Ovary (tissue), 10 donors: ENCODE results near the gene SLC27A3. TPM values are rescaled to one million over a fixed set of nuclear protein-coding genes. Genes with fewer than 3 reads are reported as not detected.

Experiments
- DNase-seq, 5 donors: peaks; one replicate each; pipeline ENCODE4 v3.0.0-alpha.2; 2019 to 2020
- H3K27ac ChIP-seq, 2 donors: fragments of 200-600 bp; one replicate each; pipeline versions ENCODE4 v1.5.1 to v1.8.0; 2019 to 2022
- H3K27me3 ChIP-seq: fragments of 200-600 bp; one replicate; pipeline ENCODE4 v1.8.0; 2022
- H3K36me3 ChIP-seq: fragments of 200-600 bp; sonication (generic); one replicate; pipeline ENCODE4 v1.5.1; 2019
- H3K4me1 ChIP-seq: one replicate; pipeline ENCODE4 v1.8.1; 2013; ENCODE audit warnings: mild to moderate bottlenecking, moderate library complexity; ENCODE audit not compliant: insufficient read depth
- H3K4me3 ChIP-seq: fragments of 200-600 bp; sonication (generic); one replicate; pipeline ENCODE4 v1.5.1; 2017
- H3K9me3 ChIP-seq, 2 donors: fragments of 200-600 bp in 1 of 2; sonication (generic) in 1 of 2; one replicate each; pipeline versions ENCODE4 v1.5.1 to v1.8.1; 2013 to 2019; ENCODE audit warnings: mild to moderate bottlenecking in 1 of 2, moderate library complexity in 1 of 2
- EP300 ChIP-seq: sonication (generic); formaldehyde crosslinking; IDR thresholded peaks from one replicate; pipeline ENCODE4 v1.6.1; 2017; ENCODE audit warnings: antibody characterized with exemption
- POLR2A ChIP-seq: fragments of 450-650 bp; IDR thresholded peaks from one replicate; pipeline ENCODE4 v1.6.1; 2017; ENCODE audit warnings: antibody characterized with exemption, mild to moderate bottlenecking, moderate library complexity
- WGBS, 3 donors: extraction: QIAGEN DNeasy Blood & Tissue Kit in 1 of 3; methylation state at CpG; one replicate each; pipeline versions ENCODE4 v1.1.5 to v1.1.7; 2013 to 2017; 5-methylcytosine and 5-hydroxymethylcytosine counted together
- intact Hi-C, 4 donors: fragments of 100-400 bp; cut with DNase I; formaldehyde crosslinking; loops; one replicate each; pipeline versions ENCODE4 v1.11.0 to v1.15.1; 2022 to 2023
- long read RNA-seq, 3 donors: library from polyadenylated mRNA in 2 of 3; unstranded in 2 of 3; transcript quantifications; one replicate each; pipeline ENCODE4 v2.0.0 and lab custom pipeline, GENCODE V29; 2021 to 2026
- polyA plus RNA-seq, 2 donors: library from polyadenylated mRNA; stranded (reverse); fragments of 200-250 nt in 1 of 2; fragments of 350-450 nt in 1 of 2; fragmentation: Illumina TruSeq in 1 of 2; extraction: RNeasy Lipid Tissue Mini Kit (QIAGEN cat#74804) in 1 of 2; gene quantifications; one replicate each; pipeline ENCODE4 v1.2.3, GENCODE V29; 2013 to 2014
- total RNA-seq, 7 donors: library from RNA; depleted of rRNA in 2 of 7; stranded (reverse); fragments of >200 nt in 2 of 7; fragmentation: NEBNext Ultra II Directional in 3 of 7; extraction: Animal tissue kit (Norgen Biotek cat#: 25700) in 3 of 7; gene quantifications; one replicate each; pipeline versions ENCODE4 v1.1.0 to v1.2.4, GENCODE V29; 2016 to 2023
- TF ChIP-seq, protein P1 (sequence below), 3 donors: fragments of 450-650 bp in 2 of 3; fragments of 200-600 bp in 1 of 3; IDR thresholded peaks; one replicate each; pipeline versions ENCODE4 v1.5.1 to v1.8.0; 2016 to 2022; ENCODE audit warnings: antibody characterized with exemption in 3 of 3, mild to moderate bottlenecking in 1 of 3
- donor health status: DM: no; HTN: no; CAD: no; lungs with moderate emphysema.
- donor health status: DM: no; HTN: no; CAD: no.
- donor health status: Bipolar disorder and iron deficiency.
- donor health status: DM: yes; HTN: yes; CAD: no.
- donor health status: DM: no; HTN: no; CAD: no.
- donor health status: DM: yes; HTN: yes; CAD: no.

Gene SLC27A3, protein sequence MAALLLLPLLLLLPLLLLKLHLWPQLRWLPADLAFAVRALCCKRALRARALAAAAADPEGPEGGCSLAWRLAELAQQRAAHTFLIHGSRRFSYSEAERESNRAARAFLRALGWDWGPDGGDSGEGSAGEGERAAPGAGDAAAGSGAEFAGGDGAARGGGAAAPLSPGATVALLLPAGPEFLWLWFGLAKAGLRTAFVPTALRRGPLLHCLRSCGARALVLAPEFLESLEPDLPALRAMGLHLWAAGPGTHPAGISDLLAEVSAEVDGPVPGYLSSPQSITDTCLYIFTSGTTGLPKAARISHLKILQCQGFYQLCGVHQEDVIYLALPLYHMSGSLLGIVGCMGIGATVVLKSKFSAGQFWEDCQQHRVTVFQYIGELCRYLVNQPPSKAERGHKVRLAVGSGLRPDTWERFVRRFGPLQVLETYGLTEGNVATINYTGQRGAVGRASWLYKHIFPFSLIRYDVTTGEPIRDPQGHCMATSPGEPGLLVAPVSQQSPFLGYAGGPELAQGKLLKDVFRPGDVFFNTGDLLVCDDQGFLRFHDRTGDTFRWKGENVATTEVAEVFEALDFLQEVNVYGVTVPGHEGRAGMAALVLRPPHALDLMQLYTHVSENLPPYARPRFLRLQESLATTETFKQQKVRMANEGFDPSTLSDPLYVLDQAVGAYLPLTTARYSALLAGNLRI
- total RNA-seq (10 to 100 TPM in 6 of 7 donors, 1 to 10 TPM in 1; 9.5 to 50.9 (median 31.1) TPM), polyA plus RNA-seq (10 to 100 TPM; 23.2 to 31.5 TPM)
- long read RNA-seq, donor 1, transcript SLC27A3-201 (10 exons, 3,351 nt): major isoform, 15 of 42 reads
- long read RNA-seq, donor 1, partial matches to known transcripts: 5 of 42 reads
- long read RNA-seq, donor 1, other reads (novel, unspliced or antisense): 22 of 42 reads
- long read RNA-seq, donor 2, full-length matches to known transcripts: 12 of 12 reads
- long read RNA-seq, donor 2, partial matches to known transcripts: 0 of 12 reads
- long read RNA-seq, donor 2, other reads (novel, unspliced or antisense): 0 of 12 reads
- long read RNA-seq, donor 3, transcript SLC27A3-201 (10 exons, 3,351 nt): major isoform, 68 of 99 reads
- long read RNA-seq, donor 3, partial matches to known transcripts: 5 of 99 reads
- long read RNA-seq, donor 3, other reads (novel, unspliced or antisense): 26 of 99 reads

DNA sequence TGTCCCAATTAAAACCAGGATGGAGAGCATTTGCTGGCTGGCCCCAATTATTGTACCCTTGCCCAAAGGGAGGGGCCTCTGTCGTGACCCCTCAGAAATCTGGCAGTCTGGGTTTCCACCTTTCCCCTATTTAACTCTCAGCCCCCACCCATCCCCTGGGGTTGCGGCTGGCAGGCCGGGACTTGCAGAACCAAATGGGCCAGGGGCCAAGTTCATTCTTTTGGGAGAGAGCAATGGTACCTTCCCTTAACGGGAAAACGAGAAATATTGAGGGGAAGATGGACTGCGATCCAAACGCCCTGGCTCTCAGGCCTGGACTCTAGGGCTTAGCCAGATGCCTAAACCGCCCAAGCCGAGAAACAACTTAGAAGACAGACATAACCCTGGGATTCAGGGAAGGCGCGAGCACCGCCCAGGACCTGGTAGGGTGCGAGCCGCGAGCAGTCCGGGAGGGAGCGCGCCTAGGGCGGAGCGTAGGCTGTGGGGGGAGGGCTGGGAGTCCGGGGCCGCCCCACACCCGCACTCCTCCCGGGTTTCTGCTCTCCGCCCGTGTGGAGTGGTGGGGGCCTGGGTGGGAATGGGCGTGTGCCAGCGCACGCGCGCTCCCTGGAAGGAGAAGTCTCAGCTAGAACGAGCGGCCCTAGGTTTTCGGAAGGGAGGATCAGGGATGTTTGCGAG lies at the start of gene SLC27A3:
Gene SLC27A3, plus strand, starts transcription at position 628 of the 678 bp plus-strand sequence. CDS start 91 bp downstream, outside the sequence.
- H3K4me1 ChIP-seq: peaks cover 6% of the 10 kb centered on the region
- WGBS, 3 donors: 0 to 1% (median 0%) methylated on average over 32 to 35 of the region's 35 CpGs
- peak; percentile 85 to 90 (median 87) for DNase-seq

DNA sequence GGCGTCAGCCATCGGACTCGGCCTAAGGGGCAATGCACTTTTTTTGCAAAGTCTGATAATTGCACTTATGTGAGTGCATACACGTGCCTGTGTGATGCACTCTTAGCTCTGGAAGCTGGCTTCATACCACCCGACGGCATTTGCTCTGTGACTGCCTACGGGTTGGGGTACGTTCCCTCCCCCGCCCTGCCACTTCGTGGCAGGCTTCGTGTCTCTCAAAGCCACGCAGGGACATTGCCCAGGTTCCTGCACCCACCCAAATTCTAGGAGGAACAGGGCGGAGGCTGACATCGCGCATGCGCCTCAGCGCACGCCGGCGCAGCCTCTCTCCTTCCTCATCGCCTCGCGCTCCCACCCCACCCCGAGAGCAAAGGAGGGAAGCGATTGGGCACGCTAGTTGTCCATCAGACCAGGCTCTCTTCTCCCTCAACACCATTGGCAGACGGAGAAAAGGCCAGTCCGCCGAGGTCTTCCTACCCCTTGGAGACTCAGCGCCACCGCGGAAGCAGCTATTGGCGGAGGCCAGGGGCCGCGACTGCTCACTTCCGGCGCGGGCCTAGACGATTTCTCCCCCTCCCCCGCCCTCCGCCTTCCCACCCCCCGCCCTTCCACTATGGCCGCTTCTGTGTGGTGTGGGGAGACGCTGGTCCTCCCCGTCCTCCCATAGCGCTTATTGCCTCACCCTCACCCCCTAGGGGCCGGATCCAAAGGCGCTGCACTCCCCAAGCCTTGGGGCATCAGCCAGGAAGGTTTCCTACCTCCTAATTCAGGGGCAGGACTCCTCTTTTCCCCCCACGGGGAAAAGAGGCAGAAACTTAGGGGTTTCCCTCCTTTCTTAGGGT lies 47.5 kb upstream of the SLC27A3 start, which contains the start of gene INTS3:
Gene INTS3, plus strand, starts transcription at position 588 of the 842 bp plus-strand sequence. CDS start 585 bp downstream, outside the sequence.
- TF ChIP-seq EP300 (no peak), POLR2A (peak; percentile 69)
- intact Hi-C loops: loop anchor here in 1 of 4 donors (2.0 kb wide), 1 partner anchor 29 kb away; no protein-coding TSS in a partner anchor
- H3K9me3 ChIP-seq: no peaks in the 10 kb centered on the region
- no peaks in the 10 kb centered on the region for H3K27me3 ChIP-seq
- peaks cover 2% of the 10 kb centered on the region for H3K4me1 ChIP-seq
- peak within 1 kb of the TSS; percentile 90 to 94 for H3K27ac ChIP-seq
- peak; percentile 99 to 100 (median 99) for DNase-seq
- no peaks in the 10 kb centered on the region for H3K36me3 ChIP-seq
- H3K4me3 ChIP-seq: peak within 1 kb of the TSS; percentile 74
- 0 to 1% (median 1%) methylated on average over 45 to 49 of the region's 49 CpGs for WGBS, 3 donors

More for the DNA sequence above, at the start of gene SLC27A3:
- peak within 1 kb of the TSS; percentile 69 to 84 for H3K27ac ChIP-seq
- no peak for TF ChIP-seq EP300
- no peak for TF ChIP-seq POLR2A
- TF ChIP-seq, protein P1, sequence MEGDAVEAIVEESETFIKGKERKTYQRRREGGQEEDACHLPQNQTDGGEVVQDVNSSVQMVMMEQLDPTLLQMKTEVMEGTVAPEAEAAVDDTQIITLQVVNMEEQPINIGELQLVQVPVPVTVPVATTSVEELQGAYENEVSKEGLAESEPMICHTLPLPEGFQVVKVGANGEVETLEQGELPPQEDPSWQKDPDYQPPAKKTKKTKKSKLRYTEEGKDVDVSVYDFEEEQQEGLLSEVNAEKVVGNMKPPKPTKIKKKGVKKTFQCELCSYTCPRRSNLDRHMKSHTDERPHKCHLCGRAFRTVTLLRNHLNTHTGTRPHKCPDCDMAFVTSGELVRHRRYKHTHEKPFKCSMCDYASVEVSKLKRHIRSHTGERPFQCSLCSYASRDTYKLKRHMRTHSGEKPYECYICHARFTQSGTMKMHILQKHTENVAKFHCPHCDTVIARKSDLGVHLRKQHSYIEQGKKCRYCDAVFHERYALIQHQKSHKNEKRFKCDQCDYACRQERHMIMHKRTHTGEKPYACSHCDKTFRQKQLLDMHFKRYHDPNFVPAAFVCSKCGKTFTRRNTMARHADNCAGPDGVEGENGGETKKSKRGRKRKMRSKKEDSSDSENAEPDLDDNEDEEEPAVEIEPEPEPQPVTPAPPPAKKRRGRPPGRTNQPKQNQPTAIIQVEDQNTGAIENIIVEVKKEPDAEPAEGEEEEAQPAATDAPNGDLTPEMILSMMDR (IDR thresholded peaks at IDR 0.05): no peak
- intact Hi-C loops: loop anchor here (2.0 to 10.0 kb wide), 4 partner anchors 98 to 260 kb away; partner anchors contain the start of gene NPR1 (in 3 of the 4)
- no peaks in the 10 kb centered on the region for H3K9me3 ChIP-seq
- H3K4me3 ChIP-seq: peak within 1 kb of the TSS; percentile 73
- no peaks in the 10 kb centered on the region for H3K27me3 ChIP-seq
- no peaks in the 10 kb centered on the region for H3K36me3 ChIP-seq

DNA sequence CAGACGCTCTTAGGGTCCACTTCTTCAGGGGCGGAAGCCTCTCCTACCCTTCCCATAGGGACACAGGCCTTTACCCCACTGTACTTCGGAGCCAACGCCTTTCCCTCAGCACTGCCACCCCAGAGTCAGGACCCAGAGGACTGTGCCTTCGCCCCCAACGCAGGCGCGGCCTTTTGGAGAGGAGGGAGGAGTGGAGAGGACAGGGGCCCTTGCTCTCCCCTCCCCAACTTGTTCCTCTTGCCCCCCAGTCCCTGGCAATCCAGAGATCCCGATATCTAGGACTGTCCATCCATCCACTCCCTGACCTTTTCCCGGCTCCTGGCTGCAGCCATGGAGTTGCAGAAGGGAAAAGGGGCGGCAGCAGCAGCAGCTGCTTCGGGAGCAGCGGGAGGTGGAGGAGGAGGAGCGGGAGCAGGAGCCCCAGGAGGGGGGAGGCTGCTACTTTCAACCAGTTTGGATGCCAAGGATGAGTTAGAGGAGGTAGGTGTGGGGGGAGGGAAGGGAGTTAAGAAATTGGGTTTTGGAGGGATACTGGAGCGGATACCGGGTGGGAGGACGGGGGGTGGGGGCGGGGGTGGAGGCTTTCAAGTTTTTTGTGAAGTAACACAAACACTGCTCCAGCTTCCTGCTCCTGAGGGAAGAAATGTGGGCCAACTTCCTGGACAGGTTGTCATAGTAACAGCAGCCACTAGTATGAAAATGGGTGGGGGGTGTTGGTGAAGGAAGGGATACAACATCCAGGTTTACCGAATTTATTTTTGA lies 46.7 kb upstream of the SLC27A3 start:
- no peak for TF ChIP-seq EP300
- intact Hi-C loops: loop anchor here in 1 of 4 donors (2.0 kb wide), 1 partner anchor 30 kb away; no protein-coding TSS in a partner anchor
- H3K4me3 ChIP-seq: peak overlapping the region; percentile 74
- peaks cover 2% of the 10 kb centered on the region for H3K4me1 ChIP-seq
- H3K27ac ChIP-seq: peak overlapping the region; percentile 90 to 94
- no peaks in the 10 kb centered on the region for H3K27me3 ChIP-seq
- H3K9me3 ChIP-seq: no peaks in the 10 kb centered on the region
- H3K36me3 ChIP-seq: no peaks in the 10 kb centered on the region
- peak; percentile 73 to 78 (median 75) for DNase-seq
- WGBS, 3 donors: 0 to 1% (median 1%) methylated on average over 19 of the region's 19 CpGs

DNA sequence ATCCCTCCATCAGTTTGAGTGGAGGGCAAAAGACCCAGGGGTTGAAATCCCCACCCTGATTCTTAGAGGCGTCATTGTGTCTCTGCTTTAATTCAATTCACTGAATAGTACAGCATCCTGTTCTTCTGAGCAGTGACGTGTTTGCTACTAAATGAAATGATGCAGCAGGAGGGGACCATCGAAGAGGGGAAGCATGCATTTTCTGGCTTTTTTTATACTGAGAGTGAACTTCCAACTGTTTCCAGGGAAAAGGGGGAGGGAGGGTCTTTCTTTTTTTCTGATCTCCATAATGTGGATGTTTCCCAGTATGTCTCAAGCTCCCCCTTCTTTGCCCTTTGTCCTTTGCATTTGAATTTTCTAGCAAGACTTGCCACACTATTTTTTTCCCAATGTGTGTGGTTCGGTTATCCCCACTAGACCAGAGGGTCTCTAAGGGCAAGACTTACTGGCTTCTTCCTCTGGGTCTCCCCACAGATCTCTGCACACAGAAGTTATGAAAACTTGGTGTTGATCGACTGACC lies 44.7 kb upstream of the SLC27A3 start:
- Histone ChIP-seq H3K9me3 (no peaks in the 10 kb centered on the region), H3K27ac (no peak overlapping the region), H3K27me3 (no peaks in the 10 kb centered on the region), H3K36me3 (no peaks in the 10 kb centered on the region), H3K4me3 (no peak overlapping the region), H3K4me1 (peaks cover 2% of the 10 kb centered on the region)
- intact Hi-C loops: no loop called here
- no peak for DNase-seq
- 46 to 56% (median 48%) methylated on average over 5 of the region's 5 CpGs for WGBS, 3 donors
- no peak for TF ChIP-seq POLR2A
